Suprapubic skin (tissue), 4 donors: Measurements from ENCODE around the gene MRAS. TPM values are rescaled to one million over a fixed set of nuclear protein-coding genes. Genes with fewer than 3 reads are reported as not detected.
A peak's percentile ranks its signal among the peaks of the same experiment; 100 is the strongest.

Source experiments
- DNase-seq, 2 donors: peaks; one replicate each; pipeline ENCODE4 v3.0.0-alpha.2; 2019; ENCODE audit warnings: low spot score in 2 of 2
- H3K27ac ChIP-seq: fragments of 200-600 bp; sonication (generic); one replicate; pipeline ENCODE4 v1.5.1; 2019
- H3K27me3 ChIP-seq: fragments of 200-600 bp; sonication (generic); one replicate; pipeline ENCODE4 v1.5.1; 2019
- H3K36me3 ChIP-seq: fragments of 200-600 bp; sonication (generic); one replicate; pipeline ENCODE4 v1.5.1; 2019
- H3K4me1 ChIP-seq: fragments of 200-600 bp; sonication (generic); one replicate; pipeline ENCODE4 v1.5.1; 2019
- H3K4me3 ChIP-seq: fragments of 200-600 bp; sonication (generic); one replicate; pipeline ENCODE4 v1.5.1; 2019; ENCODE audit warnings: mild to moderate bottlenecking
- H3K9me3 ChIP-seq: fragments of 200-600 bp; sonication (generic); one replicate; pipeline ENCODE4 v1.5.1; 2019
- EP300 ChIP-seq: sonication (generic); formaldehyde crosslinking; IDR thresholded peaks from one replicate; pipeline ENCODE4 v1.6.1; 2017; ENCODE audit warnings: antibody characterized with exemption
- POLR2A ChIP-seq, 2 donors: fragments of 450-650 bp; IDR thresholded peaks; one replicate each; pipeline ENCODE4 v1.6.1; 2017; ENCODE audit warnings: antibody characterized with exemption in 2 of 2, mild to moderate bottlenecking in 2 of 2, moderate library complexity in 2 of 2
- POLR2AphosphoS5 ChIP-seq, 3 donors: sonication (generic); formaldehyde crosslinking; IDR thresholded peaks; one replicate each; pipeline ENCODE4 v1.6.1; 2017; ENCODE audit warnings: antibody characterized with exemption in 3 of 3
- WGBS: methylation state at CpG from one replicate; pipeline ENCODE4 v1.1.5; 2018; 5-methylcytosine and 5-hydroxymethylcytosine counted together
- total RNA-seq, 4 donors: library from RNA; depleted of rRNA; stranded (reverse); fragments of >200 nt; gene quantifications; one replicate each; pipeline ENCODE4 v1.1.0, GENCODE V29; 2016
- TF ChIP-seq, protein P1 (sequence below), 2 donors: fragments of 200-600 bp in 1 of 2; fragments of 450-650 bp in 1 of 2; sonication (generic) in 1 of 2; IDR thresholded peaks; one replicate each; pipeline ENCODE4 v1.5.1; 2016 to 2019; ENCODE audit warnings: antibody characterized with exemption in 2 of 2, mild to moderate bottlenecking in 1 of 2, moderate library complexity in 1 of 2

Gene MRAS
- total RNA-seq, 4 donors from 2014 or later = 10.1 to 39.8 (median 20.1) TPM

DNA sequence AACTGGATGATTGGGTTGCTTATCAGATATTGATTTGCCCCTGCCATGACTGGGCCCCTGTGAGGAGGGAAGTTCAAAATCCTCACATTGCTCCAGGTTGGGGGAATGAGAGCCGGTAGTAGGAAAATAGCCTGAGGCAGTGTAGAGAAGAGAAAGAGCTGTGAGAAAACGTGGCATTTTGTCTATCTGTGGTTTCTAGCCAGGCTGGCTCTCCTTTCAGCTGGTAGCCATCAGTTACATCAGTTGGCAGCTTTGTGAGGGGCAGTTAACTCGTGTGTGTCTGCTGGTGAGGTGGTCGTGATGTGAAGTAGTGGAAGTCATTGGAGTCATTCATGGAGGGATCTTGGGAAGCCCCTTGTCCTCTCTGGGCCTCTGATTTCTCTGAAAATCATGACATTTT lies 91.3 kb downstream of the MRAS start:
- Histone ChIP-seq H3K9me3 (no peaks in the 10 kb centered on the region), H3K4me3 (no peak overlapping the region), H3K36me3 (no peaks in the 10 kb centered on the region), H3K4me1 (peaks cover 12% of the 10 kb centered on the region), H3K27me3 (no peaks in the 10 kb centered on the region), H3K27ac (no peak overlapping the region)
- DNase-seq = peak in 1 of 2 donors; percentile 28
- TF ChIP-seq, protein P1, sequence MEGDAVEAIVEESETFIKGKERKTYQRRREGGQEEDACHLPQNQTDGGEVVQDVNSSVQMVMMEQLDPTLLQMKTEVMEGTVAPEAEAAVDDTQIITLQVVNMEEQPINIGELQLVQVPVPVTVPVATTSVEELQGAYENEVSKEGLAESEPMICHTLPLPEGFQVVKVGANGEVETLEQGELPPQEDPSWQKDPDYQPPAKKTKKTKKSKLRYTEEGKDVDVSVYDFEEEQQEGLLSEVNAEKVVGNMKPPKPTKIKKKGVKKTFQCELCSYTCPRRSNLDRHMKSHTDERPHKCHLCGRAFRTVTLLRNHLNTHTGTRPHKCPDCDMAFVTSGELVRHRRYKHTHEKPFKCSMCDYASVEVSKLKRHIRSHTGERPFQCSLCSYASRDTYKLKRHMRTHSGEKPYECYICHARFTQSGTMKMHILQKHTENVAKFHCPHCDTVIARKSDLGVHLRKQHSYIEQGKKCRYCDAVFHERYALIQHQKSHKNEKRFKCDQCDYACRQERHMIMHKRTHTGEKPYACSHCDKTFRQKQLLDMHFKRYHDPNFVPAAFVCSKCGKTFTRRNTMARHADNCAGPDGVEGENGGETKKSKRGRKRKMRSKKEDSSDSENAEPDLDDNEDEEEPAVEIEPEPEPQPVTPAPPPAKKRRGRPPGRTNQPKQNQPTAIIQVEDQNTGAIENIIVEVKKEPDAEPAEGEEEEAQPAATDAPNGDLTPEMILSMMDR (IDR thresholded peaks at IDR 0.05) = no peak
- WGBS = 55% methylated on average over 4 of the region's 4 CpGs

DNA sequence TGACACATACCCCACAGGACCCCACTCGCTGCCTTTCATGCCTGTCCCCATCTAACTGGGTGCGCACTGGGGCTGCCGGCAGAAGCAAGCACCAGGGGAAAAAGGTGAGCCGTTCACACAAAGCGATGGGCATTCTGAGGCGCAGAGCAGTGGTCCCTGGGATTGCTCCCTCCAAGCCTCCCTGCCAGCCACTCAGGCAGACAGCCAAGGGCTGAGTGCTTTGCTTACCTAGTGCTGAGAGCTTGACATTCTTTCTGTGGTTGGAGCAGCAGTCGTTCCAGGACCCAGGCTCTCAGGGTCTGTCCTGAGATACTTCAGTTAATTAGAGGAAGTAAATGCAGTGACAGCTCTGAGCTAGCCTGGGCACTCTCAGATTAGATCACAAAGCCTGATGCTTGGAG lies 91.7 kb downstream of the MRAS start:
- Histone ChIP-seq H3K27me3 (no peaks in the 10 kb centered on the region), H3K9me3 (no peaks in the 10 kb centered on the region), H3K27ac (no peak overlapping the region), H3K36me3 (no peaks in the 10 kb centered on the region), H3K4me1 (peaks cover 8% of the 10 kb centered on the region), H3K4me3 (no peak overlapping the region)
- DNase-seq = peak in 1 of 2 donors; percentile 21
- WGBS = 90% methylated on average over 7 of the region's 7 CpGs
- TF ChIP-seq, protein P1 (IDR thresholded peaks at IDR 0.05) = no peak
- TF ChIP-seq EP300 = no peak
- TF ChIP-seq POLR2A (IDR thresholded peaks at IDR 0.05) = no peak
- no peak for TF ChIP-seq POLR2AphosphoS5 (IDR thresholded peaks at IDR 0.05)

DNA sequence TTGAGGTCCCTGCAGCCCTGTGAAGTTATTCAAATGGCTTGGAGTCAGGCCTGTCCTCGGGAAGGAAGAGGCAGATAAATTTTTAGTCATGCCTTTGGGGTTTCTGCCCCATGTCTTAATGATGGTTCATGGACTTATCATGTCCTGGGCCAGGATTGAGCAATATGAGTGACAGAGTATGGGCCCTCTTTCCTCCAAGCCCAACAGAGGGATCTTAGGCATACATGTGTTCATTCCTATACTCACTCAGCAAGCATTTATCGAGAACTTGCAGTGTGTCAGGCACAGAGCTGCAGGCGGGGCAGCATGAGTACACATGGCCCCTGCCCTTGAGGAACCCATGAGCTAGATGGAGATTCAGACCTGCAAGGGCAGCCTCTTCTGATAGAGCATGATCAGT lies 92.2 kb downstream of the MRAS start:
- Histone ChIP-seq H3K27ac (no peak overlapping the region), H3K27me3 (no peaks in the 10 kb centered on the region), H3K4me3 (no peak overlapping the region), H3K36me3 (no peaks in the 10 kb centered on the region), H3K9me3 (no peaks in the 10 kb centered on the region), H3K4me1 (peaks cover 3% of the 10 kb centered on the region)
- no peak for DNase-seq
- WGBS = 82% methylated on average over 3 of the region's 3 CpGs
- TF ChIP-seq POLR2A (IDR thresholded peaks at IDR 0.05) (no peak), EP300 (no peak), POLR2AphosphoS5 (IDR thresholded peaks at IDR 0.05) (no peak)
- TF ChIP-seq, protein P1 (IDR thresholded peaks at IDR 0.05) = no peak

DNA sequence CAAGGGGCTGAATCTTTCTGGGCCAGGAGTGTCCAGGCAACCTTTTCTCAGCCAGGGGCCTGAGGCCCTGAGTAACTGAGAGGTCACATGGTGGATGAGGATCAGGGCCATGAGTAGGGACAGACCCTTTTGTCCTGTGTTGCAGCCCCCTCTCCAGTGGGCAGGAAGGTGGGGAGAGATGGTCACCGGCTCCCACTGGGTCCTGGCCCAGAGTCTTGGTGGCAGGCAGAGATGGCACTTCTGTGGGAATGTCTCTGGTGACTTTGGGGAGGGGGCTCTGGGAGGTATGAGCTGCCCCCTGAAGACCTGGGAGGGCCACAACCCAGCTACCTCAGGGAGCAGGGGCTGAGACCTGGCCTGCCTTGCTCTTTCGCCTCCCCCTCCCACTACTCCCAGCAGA lies 92.9 kb downstream of the MRAS start:
- H3K27ac ChIP-seq = no peak overlapping the region
- H3K27me3 ChIP-seq = no peaks in the 10 kb centered on the region
- TF ChIP-seq POLR2A (IDR thresholded peaks at IDR 0.05) = no peak
- peak in 1 of 2 donors; percentile 30 for DNase-seq
- H3K4me1 ChIP-seq = no peaks in the 10 kb centered on the region
- H3K4me3 ChIP-seq = no peak overlapping the region
- H3K36me3 ChIP-seq = no peaks in the 10 kb centered on the region
- H3K9me3 ChIP-seq = no peaks in the 10 kb centered on the region
- 97% methylated on average over 2 of the region's 2 CpGs for WGBS

DNA sequence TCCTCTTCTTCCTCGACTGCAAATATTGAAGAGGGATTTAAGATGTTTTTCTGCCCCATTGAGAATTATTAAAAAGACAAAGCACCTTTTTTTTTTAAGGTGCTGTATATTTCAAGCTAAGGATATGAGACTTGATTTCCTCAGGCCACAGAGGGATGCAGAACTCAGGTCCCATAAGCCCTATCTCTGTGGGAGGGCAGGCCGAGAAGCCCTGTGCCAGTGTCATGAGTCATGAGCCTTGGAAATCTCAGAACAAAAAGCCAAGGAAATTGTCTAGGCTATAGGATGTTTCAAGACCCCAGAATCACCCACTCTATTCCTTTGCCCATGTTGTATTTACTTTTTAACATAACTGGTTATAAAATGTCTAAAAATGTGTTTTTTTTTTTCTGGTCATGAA lies 93.4 kb downstream of the MRAS start:
- no peak overlapping the region for H3K4me3 ChIP-seq
- WGBS = 50% methylated on average over 2 of the region's 2 CpGs
- H3K27me3 ChIP-seq = no peaks in the 10 kb centered on the region
- H3K27ac ChIP-seq = no peak overlapping the region
- DNase-seq = peak in 1 of 2 donors; percentile 15
- TF ChIP-seq EP300 (no peak), POLR2AphosphoS5 (IDR thresholded peaks at IDR 0.05) (no peak), POLR2A (IDR thresholded peaks at IDR 0.05) (no peak)
- TF ChIP-seq, protein P1 (IDR thresholded peaks at IDR 0.05) = no peak
- H3K36me3 ChIP-seq = no peaks in the 10 kb centered on the region
- H3K9me3 ChIP-seq = no peaks in the 10 kb centered on the region
- H3K4me1 ChIP-seq = no peaks in the 10 kb centered on the region

DNA sequence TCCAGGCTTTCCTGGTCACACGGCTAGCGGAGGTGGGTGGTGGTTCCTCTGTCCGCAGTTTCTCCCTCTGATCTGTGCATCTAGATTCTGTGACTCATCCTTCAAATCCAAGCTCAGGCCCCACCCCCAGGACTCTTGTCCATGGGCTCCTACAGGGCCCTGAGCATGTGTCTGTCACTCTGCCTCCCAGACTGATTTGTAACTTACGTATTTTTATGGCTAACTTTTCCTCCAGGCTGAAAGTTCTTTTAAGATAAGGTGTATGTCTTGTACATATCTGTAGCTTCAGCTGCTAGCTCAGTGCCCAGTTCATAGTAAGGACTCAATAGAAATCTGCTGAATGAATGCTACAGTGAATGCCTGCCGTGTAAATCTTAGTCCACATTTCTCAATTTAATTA lies 94.1 kb downstream of the MRAS start:
- H3K27me3 ChIP-seq = no peaks in the 10 kb centered on the region
- H3K36me3 ChIP-seq = no peaks in the 10 kb centered on the region
- WGBS = 75% methylated on average over 5 of the region's 5 CpGs
- no peak overlapping the region for H3K4me3 ChIP-seq
- H3K27ac ChIP-seq = no peak overlapping the region
- H3K9me3 ChIP-seq = no peaks in the 10 kb centered on the region
- TF ChIP-seq POLR2AphosphoS5 (IDR thresholded peaks at IDR 0.05) = no peak
- TF ChIP-seq, protein P1 (IDR thresholded peaks at IDR 0.05) = no peak
- TF ChIP-seq POLR2A (IDR thresholded peaks at IDR 0.05) = no peak
- no peak for TF ChIP-seq EP300
- DNase-seq = peak in 1 of 2 donors; percentile 46
- no peaks in the 10 kb centered on the region for H3K4me1 ChIP-seq
